HCT116 (cell line): ENCODE results near the gene PDZRN4. TPM values are rescaled to one million over a fixed set of nuclear protein-coding genes. Genes with fewer than 3 reads are reported as not detected.

Experiments
- ATAC-seq: fragments of 200-7000 bp; cut with Tn5 transposase; 2 replicates; pipeline ENCODE4 v1.9.1; 2020; ENCODE audit warnings: mild to moderate bottlenecking, moderate library complexity
- BruUV-seq: library from RNA; stranded (reverse); fragments of 400-500 nt; replicated peaks from 2 replicates; lab custom pipeline; 2021; lab: Mats Ljungman, UMichigan
- CTCF ChIA-PET: fragments of 300-600 bp; sonication (Branson Sonifier 250); formaldehyde crosslinking; loops from one replicate; lab custom pipeline; 2021; ENCODE audit warnings: antibody characterized with exemption; lab: Charles Lee
- POLR2A ChIA-PET: fragments of 300-600, 350-600 bp; sonication (Branson Sonifier 250); formaldehyde crosslinking; loops from one replicate; lab custom pipeline; 2021; ENCODE audit warnings: antibody characterized with exemption; lab: Charles Lee
- RAD21 ChIA-PET, 2 experiments: fragments of 300-600 bp; sonication (Branson Sonifier 250); formaldehyde crosslinking; loops; one replicate each; lab custom pipeline; 2023; ENCODE audit warnings: low total read pairs in 2 of 2; ENCODE audit not compliant: uncharacterized antibody in 2 of 2, unreplicated experiment in 2 of 2, low non-redundant PET in 1 of 2; lab: Charles Lee
- DNase-seq: peaks from one replicate; pipeline ENCODE4 v3.0.0-alpha.2; 2010; ENCODE audit warnings: low read depth, low spot score
- H2AFZ ChIP-seq: fragments of 200-600 bp; shearing (Covaris generic), sonication (generic); 2 replicates; pipeline ENCODE4 v1.6.1; 2017; ENCODE audit warnings: low read depth, mixed run types, mixed read lengths, antibody characterized with exemption, low read length; ENCODE audit not compliant: poor library complexity, severe bottlenecking
- H3K27ac ChIP-seq: 2 replicates; pipeline ENCODE4 v1.5.1; 2012; ENCODE audit warnings: low read depth, low read length
- H3K27me3 ChIP-seq: fragments of 200-600 bp; sonication (generic); 2 replicates; pipeline ENCODE4 v1.6.1; 2016; ENCODE audit warnings: mixed run types, low read length, mixed read lengths; ENCODE audit not compliant: insufficient read depth
- H3K36me3 ChIP-seq, 2 experiments: fragments of 200-500 bp in 1 of 2; fragments of 200-600 bp in 1 of 2; sonication (Bioruptor generic) in 1 of 2; sonication (generic) in 1 of 2; 2 replicates each; pipeline versions ENCODE4 v1.5.1 to v1.6.1; 2014 to 2016; ENCODE audit warnings: low read length in 2 of 2, inconsistent platforms in 1 of 2, mixed read lengths in 1 of 2, mixed run types in 1 of 2; ENCODE audit not compliant: insufficient read depth in 2 of 2, control insufficient read depth in 1 of 2
- H3K4me1 ChIP-seq, 2 experiments: fragments of 200-600 bp in 1 of 2; sonication (generic) in 1 of 2; 2 replicates each; pipeline versions ENCODE4 v1.5.1 to v1.6.1; 2012 to 2017; ENCODE audit warnings: low read length in 2 of 2, inconsistent platforms in 1 of 2, mild to moderate bottlenecking in 1 of 2, mixed read lengths in 1 of 2, mixed run types in 1 of 2, moderate library complexity in 1 of 2; ENCODE audit not compliant: insufficient read depth in 2 of 2, control insufficient read depth in 1 of 2
- H3K4me2 ChIP-seq: fragments of 200-600 bp; sonication (generic); 2 replicates; pipeline ENCODE4 v1.6.1; 2017; ENCODE audit warnings: mixed run types, low read length, mixed read lengths
- H3K4me3 ChIP-seq, 2 experiments: fragments of 200-600 bp in 1 of 2; sonication (generic) in 1 of 2; replicated peaks in 1 of 2; 2 replicates each; pipeline ENCODE4 v1.5.1; 2011 to 2016; ENCODE audit warnings: low read length in 2 of 2, control low read depth in 1 of 2, low read depth in 1 of 2, mild to moderate bottlenecking in 1 of 2, mixed read lengths in 1 of 2, mixed run types in 1 of 2
- H3K79me2 ChIP-seq: fragments of 200-600 bp; sonication (generic); 2 replicates; pipeline ENCODE4 v1.6.1; 2017; ENCODE audit warnings: mild to moderate bottlenecking, mixed run types, low read length, moderate library complexity, mixed read lengths; ENCODE audit not compliant: insufficient read depth
- H3K9ac ChIP-seq: fragments of 200-600 bp; sonication (generic); 2 replicates; pipeline ENCODE4 v1.6.1; 2016; ENCODE audit warnings: low read length, mixed read lengths
- H3K9me2 ChIP-seq: fragments of 200-600 bp; sonication (generic), shearing (Covaris generic); 2 replicates; pipeline ENCODE4 v1.6.1; 2017; ENCODE audit warnings: mixed run types, mild to moderate bottlenecking, moderate library complexity; ENCODE audit not compliant: insufficient read depth
- H3K9me3 ChIP-seq, 2 experiments: fragments of 200-500 bp in 1 of 2; fragments of 200-600 bp in 1 of 2; sonication (Bioruptor generic) in 1 of 2; sonication (generic) in 1 of 2; 2 replicates each; pipeline ENCODE4 v1.6.1; 2014 to 2017; ENCODE audit warnings: low read length in 2 of 2, mixed read lengths in 2 of 2, inconsistent platforms in 1 of 2, low read depth in 1 of 2, mild to moderate bottlenecking in 1 of 2, mixed run types in 1 of 2, moderate library complexity in 1 of 2; ENCODE audit not compliant: control insufficient read depth in 1 of 2, insufficient read depth in 1 of 2
- H4K20me1 ChIP-seq: fragments of 200-600 bp; sonication (generic), shearing (Covaris generic); 2 replicates; pipeline ENCODE4 v1.6.1; 2017; ENCODE audit warnings: mixed run types, mild to moderate bottlenecking, moderate library complexity; ENCODE audit not compliant: insufficient read depth
- CEBPB ChIP-seq: IDR thresholded peaks from 2 replicates; pipeline ENCODE4 v1.6.1; 2012; ENCODE audit warnings: low read depth
- FOSL1 ChIP-seq: IDR thresholded peaks from 2 replicates; pipeline ENCODE4 v1.6.1; 2012; ENCODE audit warnings: low read depth
- JUND ChIP-seq: IDR thresholded peaks from 2 replicates; pipeline ENCODE4 v1.6.1; 2012
- POLR2AphosphoS5 ChIP-seq: IDR thresholded peaks from 2 replicates; pipeline ENCODE4 v1.6.1; 2011; ENCODE audit warnings: mild to moderate bottlenecking, low read depth, low read length, moderate library complexity
- SIN3A ChIP-seq: IDR thresholded peaks from 2 replicates; pipeline ENCODE4 v1.6.1; 2012; ENCODE audit warnings: low read depth
- intact Hi-C: fragments of 100-400 bp; cut with micrococcal nuclease; formaldehyde crosslinking; loops from 2 replicates; pipeline ENCODE4 v1.10.0; 2022
- total RNA-seq: library from RNA; stranded (reverse); gene quantifications from one replicate; pipeline ENCODE4 v1.2.1, GENCODE V29; 2021; ENCODE audit not compliant: unreplicated experiment
- TF ChIP-seq, protein P1 (sequence below), 3 experiments: fragments of 200-600 bp in 1 of 3; sonication (generic) in 1 of 3; IDR thresholded peaks in 2 of 3; conservative IDR thresholded peaks in 1 of 3; 2 replicates each; pipeline ENCODE4 v1.5.1; 2012 to 2017; ENCODE audit warnings: low read depth in 2 of 3, low read length in 2 of 3, antibody characterized with exemption in 1 of 3, borderline replicate concordance in 1 of 3, control low read depth in 1 of 3, mild to moderate bottlenecking in 1 of 3, mixed read lengths in 1 of 3, mixed run types in 1 of 3, moderate library complexity in 1 of 3; ENCODE audit not compliant: insufficient read depth in 1 of 3
- TF ChIP-seq, protein P2 (sequence below): IDR thresholded peaks from 2 replicates; pipeline ENCODE4 v1.6.1; 2012; ENCODE audit warnings: low read depth
- TF ChIP-seq, protein P3 (sequence below): IDR thresholded peaks from 2 replicates; pipeline ENCODE4 v1.6.1; 2012

Gene PDZRN4
- total RNA-seq, 1 experiment from 2014 or later = not detected

DNA sequence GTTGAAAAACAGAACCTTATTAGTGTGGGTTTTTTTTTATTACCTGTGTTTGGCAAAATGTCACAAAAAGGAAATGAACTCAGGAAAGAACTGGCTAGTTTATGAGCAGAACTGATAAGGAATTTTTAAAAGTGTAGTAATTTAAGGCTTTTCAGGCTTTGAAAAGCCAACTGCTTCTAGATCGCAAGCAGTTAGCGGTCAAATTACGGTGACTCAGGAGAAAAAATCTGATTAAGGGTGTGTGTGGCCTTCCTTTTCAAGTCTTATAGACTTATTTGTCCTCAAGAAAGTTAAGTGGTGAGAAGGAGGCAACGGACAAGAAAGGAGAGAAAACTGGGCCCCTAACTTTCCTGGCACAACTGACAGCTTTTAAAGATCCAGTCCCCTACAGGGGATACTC is 33.4 kb downstream of the PDZRN4 start:
- Histone ChIP-seq H3K4me2 (no peak overlapping the region), H3K79me2 (no peaks in the 10 kb centered on the region), H3K4me3 (no peak overlapping the region), H3K36me3 (no peaks in the 10 kb centered on the region), H3K27me3 (no peaks in the 10 kb centered on the region), H3K4me1 (no peaks in the 10 kb centered on the region), H3K9me3 (no peaks in the 10 kb centered on the region), H3K27ac (no peak overlapping the region), H2AFZ (no peak overlapping the region), H3K9ac (no peak overlapping the region), H4K20me1 (no peaks in the 10 kb centered on the region), H3K9me2 (no peaks in the 10 kb centered on the region)
- ChIA-PET CTCF (no interaction called here), POLR2A (no interaction called here), RAD21 (no interaction called here)
- no TSS peak for BruUV-seq
- intact Hi-C loops = no loop called here
- ATAC-seq (no peak), DNase-seq (no peak)
- TF ChIP-seq FOSL1 (no peak), CEBPB (no peak), JUND (no peak), SIN3A (no peak), POLR2AphosphoS5 (no peak)
- TF ChIP-seq, protein P1, sequence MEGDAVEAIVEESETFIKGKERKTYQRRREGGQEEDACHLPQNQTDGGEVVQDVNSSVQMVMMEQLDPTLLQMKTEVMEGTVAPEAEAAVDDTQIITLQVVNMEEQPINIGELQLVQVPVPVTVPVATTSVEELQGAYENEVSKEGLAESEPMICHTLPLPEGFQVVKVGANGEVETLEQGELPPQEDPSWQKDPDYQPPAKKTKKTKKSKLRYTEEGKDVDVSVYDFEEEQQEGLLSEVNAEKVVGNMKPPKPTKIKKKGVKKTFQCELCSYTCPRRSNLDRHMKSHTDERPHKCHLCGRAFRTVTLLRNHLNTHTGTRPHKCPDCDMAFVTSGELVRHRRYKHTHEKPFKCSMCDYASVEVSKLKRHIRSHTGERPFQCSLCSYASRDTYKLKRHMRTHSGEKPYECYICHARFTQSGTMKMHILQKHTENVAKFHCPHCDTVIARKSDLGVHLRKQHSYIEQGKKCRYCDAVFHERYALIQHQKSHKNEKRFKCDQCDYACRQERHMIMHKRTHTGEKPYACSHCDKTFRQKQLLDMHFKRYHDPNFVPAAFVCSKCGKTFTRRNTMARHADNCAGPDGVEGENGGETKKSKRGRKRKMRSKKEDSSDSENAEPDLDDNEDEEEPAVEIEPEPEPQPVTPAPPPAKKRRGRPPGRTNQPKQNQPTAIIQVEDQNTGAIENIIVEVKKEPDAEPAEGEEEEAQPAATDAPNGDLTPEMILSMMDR (IDR thresholded peaks at IDR 0.05 in 2 of 3, conservative IDR thresholded peaks at IDR 0.05 in 1 of 3; ENCODE audit: borderline replicate concordance in 1 of 3, insufficient read depth in 1 of 3, low read depth in 2 of 3, low read length in 2 of 3) = no peak
- TF ChIP-seq, protein P2, sequence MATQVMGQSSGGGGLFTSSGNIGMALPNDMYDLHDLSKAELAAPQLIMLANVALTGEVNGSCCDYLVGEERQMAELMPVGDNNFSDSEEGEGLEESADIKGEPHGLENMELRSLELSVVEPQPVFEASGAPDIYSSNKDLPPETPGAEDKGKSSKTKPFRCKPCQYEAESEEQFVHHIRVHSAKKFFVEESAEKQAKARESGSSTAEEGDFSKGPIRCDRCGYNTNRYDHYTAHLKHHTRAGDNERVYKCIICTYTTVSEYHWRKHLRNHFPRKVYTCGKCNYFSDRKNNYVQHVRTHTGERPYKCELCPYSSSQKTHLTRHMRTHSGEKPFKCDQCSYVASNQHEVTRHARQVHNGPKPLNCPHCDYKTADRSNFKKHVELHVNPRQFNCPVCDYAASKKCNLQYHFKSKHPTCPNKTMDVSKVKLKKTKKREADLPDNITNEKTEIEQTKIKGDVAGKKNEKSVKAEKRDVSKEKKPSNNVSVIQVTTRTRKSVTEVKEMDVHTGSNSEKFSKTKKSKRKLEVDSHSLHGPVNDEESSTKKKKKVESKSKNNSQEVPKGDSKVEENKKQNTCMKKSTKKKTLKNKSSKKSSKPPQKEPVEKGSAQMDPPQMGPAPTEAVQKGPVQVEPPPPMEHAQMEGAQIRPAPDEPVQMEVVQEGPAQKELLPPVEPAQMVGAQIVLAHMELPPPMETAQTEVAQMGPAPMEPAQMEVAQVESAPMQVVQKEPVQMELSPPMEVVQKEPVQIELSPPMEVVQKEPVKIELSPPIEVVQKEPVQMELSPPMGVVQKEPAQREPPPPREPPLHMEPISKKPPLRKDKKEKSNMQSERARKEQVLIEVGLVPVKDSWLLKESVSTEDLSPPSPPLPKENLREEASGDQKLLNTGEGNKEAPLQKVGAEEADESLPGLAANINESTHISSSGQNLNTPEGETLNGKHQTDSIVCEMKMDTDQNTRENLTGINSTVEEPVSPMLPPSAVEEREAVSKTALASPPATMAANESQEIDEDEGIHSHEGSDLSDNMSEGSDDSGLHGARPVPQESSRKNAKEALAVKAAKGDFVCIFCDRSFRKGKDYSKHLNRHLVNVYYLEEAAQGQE = no peak
- TF ChIP-seq, protein P3, sequence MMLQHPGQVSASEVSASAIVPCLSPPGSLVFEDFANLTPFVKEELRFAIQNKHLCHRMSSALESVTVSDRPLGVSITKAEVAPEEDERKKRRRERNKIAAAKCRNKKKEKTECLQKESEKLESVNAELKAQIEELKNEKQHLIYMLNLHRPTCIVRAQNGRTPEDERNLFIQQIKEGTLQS = no peak
